K562 (cell line): Measurements from ENCODE around the gene FUT2. TPM values are rescaled to one million over a fixed set of nuclear protein-coding genes. Genes with fewer than 3 reads are reported as not detected.

ENCODE experiments used
- BACH1 ChIP-seq: fragments of 200-800 bp; sonication (Bioruptor generic); IDR thresholded peaks from 2 replicates; pipeline ENCODE4 v1.6.1; 2016; ENCODE audit warnings: missing genetic modification characterization, missing compliant biosample characterization
- BDP1 ChIP-seq: IDR thresholded peaks from 3 replicates; pipeline ENCODE4 v1.6.1; 2011; ENCODE audit not compliant: insufficient read length, insufficient read depth
- CBFA2T3 ChIP-seq: fragments of 450-650 bp; IDR thresholded peaks from 2 replicates; pipeline ENCODE4 v1.6.1; 2017
- CEBPG ChIP-seq, 3 experiments: fragments of 200-800 bp in 1 of 3; sonication (Bioruptor generic) in 1 of 3; sonication (generic) in 1 of 3; formaldehyde crosslinking in 1 of 3; IDR thresholded peaks in 2 of 3; conservative IDR thresholded peaks in 1 of 3; 2 replicates each; pipeline versions ENCODE4 v1.6.1 to v1.8.0; 2016 to 2022; ENCODE audit warnings: missing compliant biosample characterization in 2 of 3, missing genetic modification characterization in 2 of 3, mild to moderate bottlenecking in 1 of 3, missing genetic modification reagents in 1 of 3
- COPS2 ChIP-seq: fragments of 450-650 bp; conservative IDR thresholded peaks from 2 replicates; pipeline ENCODE4 v1.6.1; 2016; ENCODE audit warnings: mild to moderate bottlenecking, moderate library complexity
- CTCF ChIP-seq, 3 experiments: IDR thresholded peaks in 2 of 3; conservative IDR thresholded peaks in 1 of 3; 2 replicates each; pipeline ENCODE4 v1.5.1; 2011 to 2012; ENCODE audit warnings: low read length in 3 of 3, mild to moderate bottlenecking in 3 of 3, control low read depth in 2 of 3, improper control_type of control experiment in 1 of 3, inconsistent platforms in 1 of 3, low read depth in 1 of 3, mixed read lengths in 1 of 3, moderate library complexity in 1 of 3; ENCODE audit not compliant: insufficient read depth in 2 of 3
- GATA2 ChIP-seq: sonication (generic); formaldehyde crosslinking; IDR thresholded peaks from 2 replicates; pipeline ENCODE4 v1.4.0; 2020; ENCODE audit warnings: mild to moderate bottlenecking, missing genetic modification reagents
- KDM1A ChIP-seq, 2 experiments: fragments of 450-650 bp; IDR thresholded peaks; 2 replicates each; pipeline ENCODE4 v1.6.1; 2016; ENCODE audit warnings: mild to moderate bottlenecking in 2 of 2
- NBN ChIP-seq: fragments of 450-650 bp; IDR thresholded peaks from 2 replicates; pipeline ENCODE4 v1.6.1; 2016; ENCODE audit warnings: low read depth, mild to moderate bottlenecking
- PHF8 ChIP-seq: fragments of 200-600 bp; sonication (generic); IDR thresholded peaks from 2 replicates; pipeline ENCODE4 v1.6.1; 2012; ENCODE audit warnings: mixed run types, mild to moderate bottlenecking, inconsistent platforms, low read length, moderate library complexity, borderline replicate concordance
- POLR3A ChIP-seq: IDR thresholded peaks from 2 replicates; pipeline ENCODE4 v1.6.1; 2011; ENCODE audit warnings: borderline replicate concordance, mild to moderate bottlenecking, moderate library complexity; ENCODE audit not compliant: insufficient read length, insufficient read depth; ENCODE audit errors: extremely low read depth
- SMAD2 ChIP-seq: fragments of 150-350 bp; IDR thresholded peaks from 2 replicates; pipeline ENCODE4 v1.6.1; 2014; ENCODE audit warnings: low read depth, mild to moderate bottlenecking, low read length
- TRIM28 ChIP-seq: fragments of 450-650 bp; IDR thresholded peaks from 2 replicates; pipeline ENCODE4 v1.6.1; 2017
- ZBTB17 ChIP-seq: fragments of 450-650 bp; formaldehyde crosslinking; IDR thresholded peaks from 2 replicates; pipeline ENCODE4 v1.4.0; 2020; ENCODE audit warnings: mild to moderate bottlenecking
- ZNF217 ChIP-seq: sonication (generic); formaldehyde crosslinking; IDR thresholded peaks from 2 replicates; pipeline ENCODE4 v1.8.0; 2022; ENCODE audit warnings: mild to moderate bottlenecking, missing genetic modification reagents
- polyA plus RNA-seq, 8 experiments: library from polyadenylated mRNA; depleted of rRNA in 4 of 8; stranded (reverse) in 5 of 8; unstranded in 3 of 8; fragments of >200 nt; fragmentation: Nextera tagmentation in 2 of 8; fragmentation: Illumina TruSeq in 1 of 8; extraction: Ambion mirVana in 2 of 8; extraction: Trizol in 1 of 8; gene quantifications; 2 replicates each; pipeline versions ENCODE4 v1.2.1 to v1.2.3, GENCODE V29; 2011 to 2014; ENCODE audit warnings: inconsistent platforms in 1 of 8, missing spikeins in 1 of 8
- total RNA-seq, 7 experiments: library from RNA; depleted of rRNA in 6 of 7; stranded (reverse); fragments of >200 nt in 6 of 7; fragmentation: Illumina TruSeq in 2 of 7; extraction: Trizol in 2 of 7; gene quantifications; 2 replicates each; pipeline versions ENCODE4 v1.2.1 to v1.2.3, GENCODE V29; 2011 to 2021; ENCODE audit warnings: low replicate concordance in 1 of 7
- TF ChIP-seq, protein P1 (sequence below): fragments of 250-450 bp; sonication (Bioruptor Pico); IDR thresholded peaks from 2 replicates; pipeline ENCODE4 v1.6.1; 2021; ENCODE audit warnings: mild to moderate bottlenecking
- TF ChIP-seq, protein P2 (sequence below): fragments of 250-450 bp; sonication (Bioruptor Pico); IDR thresholded peaks from 2 replicates; pipeline ENCODE4 v1.5.0; 2020; ENCODE audit warnings: mild to moderate bottlenecking
- TF ChIP-seq, protein P3 (sequence below): sonication (generic); formaldehyde crosslinking; IDR thresholded peaks from 2 replicates; pipeline ENCODE4 v1.5.0; 2020; ENCODE audit warnings: missing genetic modification reagents
- TF ChIP-seq, protein P4 (sequence below), 2 experiments: fragments of 450-650 bp; conservative IDR thresholded peaks; 2 replicates each; pipeline ENCODE4 v1.6.1; 2017; ENCODE audit warnings: mild to moderate bottlenecking in 2 of 2, moderate library complexity in 2 of 2

Gene FUT2
- total and polyA plus RNA-seq, 9 of the 15 experiments (the other 6 are each of a cell fraction or from before 2014, with no cell fraction given): 0.03 to 0.04 TPM; not detected in 7

- TF ChIP-seq PHF8 (no peak), ZBTB17 (CRISPR knock-in tag) (no peak), BDP1 (no peak), KDM1A (IDR thresholded peaks at IDR 0.05) (0 out of 4 replicates have a peak, but pooled peaks of 1 of the 2 experiments have one; percentile 13), CTCF (IDR thresholded peaks at IDR 0.05 in 2 of 3, conservative IDR thresholded peaks at IDR 0.05 in 1 of 3; ENCODE audit: insufficient read depth in 2 of 3, low read depth in 1 of 3, low read length in 3 of 3) (peak; percentile 33 to 49 (median 39); a peak in 5 of 6 replicates), ZNF217 (CRISPR knock-in tag) (0 out of 2 replicates have a peak, but pooled peaks have one; percentile 19), COPS2 (no peak), POLR3A (no peak), BACH1 (no peak), CEBPG (CRISPR knock-in tag; IDR thresholded peaks at IDR 0.05) (no peak), CEBPG (tag; conservative IDR thresholded peaks at IDR 0.05 in 1 of 2, IDR thresholded peaks at IDR 0.05 in 1 of 2) (no peak), GATA2 (no peak), CBFA2T3 (peak; percentile 24; the same call in 1 of the 2 replicates), TRIM28 (no peak), NBN (no peak), SMAD2 (no peak)
- TF ChIP-seq, protein P1, sequence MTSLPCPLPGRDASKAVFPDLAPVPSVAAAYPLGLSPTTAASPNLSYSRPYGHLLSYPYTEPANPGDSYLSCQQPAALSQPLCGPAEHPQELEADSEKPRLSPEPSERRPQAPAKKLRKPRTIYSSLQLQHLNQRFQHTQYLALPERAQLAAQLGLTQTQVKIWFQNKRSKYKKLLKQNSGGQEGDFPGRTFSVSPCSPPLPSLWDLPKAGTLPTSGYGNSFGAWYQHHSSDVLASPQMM (CRISPR knock-in tag): no peak
- TF ChIP-seq, protein P2, sequence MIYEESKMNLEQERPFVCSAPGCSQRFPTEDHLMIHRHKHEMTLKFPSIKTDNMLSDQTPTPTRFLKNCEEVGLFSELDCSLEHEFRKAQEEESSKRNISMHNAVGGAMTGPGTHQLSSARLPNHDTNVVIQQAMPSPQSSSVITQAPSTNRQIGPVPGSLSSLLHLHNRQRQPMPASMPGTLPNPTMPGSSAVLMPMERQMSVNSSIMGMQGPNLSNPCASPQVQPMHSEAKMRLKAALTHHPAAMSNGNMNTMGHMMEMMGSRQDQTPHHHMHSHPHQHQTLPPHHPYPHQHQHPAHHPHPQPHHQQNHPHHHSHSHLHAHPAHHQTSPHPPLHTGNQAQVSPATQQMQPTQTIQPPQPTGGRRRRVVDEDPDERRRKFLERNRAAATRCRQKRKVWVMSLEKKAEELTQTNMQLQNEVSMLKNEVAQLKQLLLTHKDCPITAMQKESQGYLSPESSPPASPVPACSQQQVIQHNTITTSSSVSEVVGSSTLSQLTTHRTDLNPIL (CRISPR knock-in tag): no peak
- TF ChIP-seq, protein P3, sequence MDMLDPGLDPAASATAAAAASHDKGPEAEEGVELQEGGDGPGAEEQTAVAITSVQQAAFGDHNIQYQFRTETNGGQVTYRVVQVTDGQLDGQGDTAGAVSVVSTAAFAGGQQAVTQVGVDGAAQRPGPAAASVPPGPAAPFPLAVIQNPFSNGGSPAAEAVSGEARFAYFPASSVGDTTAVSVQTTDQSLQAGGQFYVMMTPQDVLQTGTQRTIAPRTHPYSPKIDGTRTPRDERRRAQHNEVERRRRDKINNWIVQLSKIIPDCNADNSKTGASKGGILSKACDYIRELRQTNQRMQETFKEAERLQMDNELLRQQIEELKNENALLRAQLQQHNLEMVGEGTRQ (CRISPR knock-in tag): no peak
- TF ChIP-seq, protein P4, sequence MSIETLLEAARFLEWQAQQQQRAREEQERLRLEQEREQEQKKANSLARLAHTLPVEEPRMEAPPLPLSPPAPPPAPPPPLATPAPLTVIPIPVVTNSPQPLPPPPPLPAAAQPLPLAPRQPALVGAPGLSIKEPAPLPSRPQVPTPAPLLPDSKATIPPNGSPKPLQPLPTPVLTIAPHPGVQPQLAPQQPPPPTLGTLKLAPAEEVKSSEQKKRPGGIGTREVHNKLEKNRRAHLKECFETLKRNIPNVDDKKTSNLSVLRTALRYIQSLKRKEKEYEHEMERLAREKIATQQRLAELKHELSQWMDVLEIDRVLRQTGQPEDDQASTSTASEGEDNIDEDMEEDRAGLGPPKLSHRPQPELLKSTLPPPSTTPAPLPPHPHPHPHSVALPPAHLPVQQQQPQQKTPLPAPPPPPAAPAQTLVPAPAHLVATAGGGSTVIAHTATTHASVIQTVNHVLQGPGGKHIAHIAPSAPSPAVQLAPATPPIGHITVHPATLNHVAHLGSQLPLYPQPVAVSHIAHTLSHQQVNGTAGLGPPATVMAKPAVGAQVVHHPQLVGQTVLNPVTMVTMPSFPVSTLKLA (conservative IDR thresholded peaks at IDR 0.05): no peak
Observed at GRCh38 chr19:48713041-48713863, 17.5 kb downstream of the FUT2 start (continued).
